Measurements from ENCODE around the gene MCM3AP.
"Not testable (repeated sequence)": the region's sequence is repeated elsewhere in the genome, so short reads cannot be mapped to it uniquely, and the experiment has no call there.

Gene MCM3AP

GRCh38 chr21:46202592-46203202, 82.7 kb downstream of the MCM3AP start:
- DNase-seq (ENCODE audit: low spot score), result no peak

GRCh38 chr21:46200877-46201803, 84.3 kb downstream of the MCM3AP start:
- DNase-seq (ENCODE audit: low spot score), result not testable (repeated sequence)

- no peak for DNase-seq (ENCODE audit: low spot score)
Measured at GRCh38 chr21:46199436-46200373, 85.7 kb downstream of the MCM3AP start.

- no peak for DNase-seq (ENCODE audit: low spot score)
Measured at GRCh38 chr21:46196733-46197132, 88.7 kb downstream of the MCM3AP start.

- no peak for DNase-seq (ENCODE audit: low spot score)
Measured at GRCh38 chr21:46195595-46196195, 89.7 kb downstream of the MCM3AP start.

GRCh38 chr21:46194374-46195334, 90.8 kb downstream of the MCM3AP start:
- no peak for DNase-seq (ENCODE audit: low spot score)

GRCh38 chr21:46193829-46194373, 91.5 kb downstream of the MCM3AP start:
- DNase-seq (ENCODE audit: low spot score), result no peak

- DNase-seq (ENCODE audit: low spot score), result no peak
Measured at GRCh38 chr21:46191686-46192575, 93.5 kb downstream of the MCM3AP start.

GRCh38 chr21:46191257-46191685, 94.1 kb downstream of the MCM3AP start:
- no peak for DNase-seq (ENCODE audit: low spot score)

GRCh38 chr21:46190491-46191131, 94.8 kb downstream of the MCM3AP start:
- DNase-seq (ENCODE audit: low spot score), result no peak

GRCh38 chr21:46189959-46190490, 95.4 kb downstream of the MCM3AP start:
- DNase-seq (ENCODE audit: low spot score), result no peak

- no peak for DNase-seq (ENCODE audit: low spot score)
Measured at GRCh38 chr21:46189213-46189958, 96.0 kb downstream of the MCM3AP start.

- no peak for DNase-seq (ENCODE audit: low spot score)
Measured at GRCh38 chr21:46188226-46189212, 96.9 kb downstream of the MCM3AP start.

GRCh38 chr21:46187814-46188213, 97.6 kb downstream of the MCM3AP start:
- DNase-seq (ENCODE audit: low spot score), result no peak

- DNase-seq (ENCODE audit: low spot score), result no peak
Measured at GRCh38 chr21:46187261-46187660, 98.2 kb downstream of the MCM3AP start.

GRCh38 chr21:46185716-46186115, 99.7 kb downstream of the MCM3AP start:
- DNase-seq (ENCODE audit: low spot score), result no peak
